Body of pancreas (tissue), 4 donors: ENCODE results near the gene HOXB13. TPM values are rescaled to one million over a fixed set of nuclear protein-coding genes. Genes with fewer than 3 reads are reported as not detected.

Experiments used
- ATAC-seq: fragments of 150-250 bp; one replicate; pipeline ENCODE4 v1.9.1; 2016
- DNase-seq, 4 donors: peaks; one replicate each; pipeline ENCODE4 v3.0.0-alpha.2; 2019
- H3K27ac ChIP-seq, 4 donors: fragments of 200-600 bp; sonication (generic); 1 replicate in 3 of 4; 2 replicates in 1 of 4; pipeline versions ENCODE4 v1.5.1 to v1.6.1; 2016 to 2019; ENCODE audit warnings: mild to moderate bottlenecking in 1 of 4, mixed read lengths in 1 of 4, moderate library complexity in 1 of 4
- H3K27me3 ChIP-seq, 2 donors: fragments of 200-600 bp; sonication (generic); one replicate each; pipeline ENCODE4 v1.6.0; 2016; ENCODE audit warnings: mild to moderate bottlenecking in 1 of 2
- H3K36me3 ChIP-seq, 2 donors: fragments of 200-600 bp; sonication (generic); replicated peaks in 1 of 2; 2 replicates each; pipeline ENCODE4 v1.5.1; 2016; ENCODE audit warnings: low read depth in 2 of 2; ENCODE audit not compliant: insufficient read depth in 1 of 2
- H3K4me1 ChIP-seq: fragments of 200-600 bp; sonication (generic); one replicate; pipeline ENCODE4 v1.6.0; 2016
- H3K4me3 ChIP-seq, 2 donors: fragments of 200-600 bp; sonication (generic); 1 replicate in 1 of 2; 2 replicates in 1 of 2; pipeline ENCODE4 v1.5.1; 2016 to 2019
- H3K9me3 ChIP-seq, 3 donors: fragments of 200-600 bp; sonication (generic); 1 replicate in 2 of 3; 2 replicates in 1 of 3; pipeline ENCODE4 v1.5.1; 2016
- CTCF ChIP-seq, 7 experiments: fragments of 450-650 bp in 4 of 7; fragments of 200-600 bp in 3 of 7; sonication (generic) in 3 of 7; IDR thresholded peaks; one replicate each; pipeline ENCODE4 v1.5.1; 2016 to 2019; ENCODE audit warnings: antibody characterized with exemption in 7 of 7
- POLR2A ChIP-seq, 3 donors: fragments of 450-650 bp; IDR thresholded peaks; one replicate each; pipeline ENCODE4 v1.6.1; 2016; ENCODE audit warnings: antibody characterized with exemption in 3 of 3, mild to moderate bottlenecking in 2 of 3
- WGBS, 2 donors: methylation state at CpG; one replicate each; pipeline ENCODE4 v1.1.5; 2017; 5-methylcytosine and 5-hydroxymethylcytosine counted together
- intact Hi-C: fragments of 100-400 bp; cut with DNase I; formaldehyde crosslinking; loops from one replicate; pipeline ENCODE4 v1.15.1; 2023
- total RNA-seq, 2 donors: library from RNA; depleted of rRNA; stranded (reverse); fragments of >200 nt; gene quantifications; one replicate each; pipeline ENCODE4 v1.1.0, GENCODE V29; 2016

HOXB13 gene
- total RNA-seq, 2 donors from 2014 or later = not detected

- no peak overlapping the region for H3K4me3 ChIP-seq
- H3K27me3 ChIP-seq = peaks cover 10 to 62% of the 10 kb centered on the region in 2 donors
- no peak overlapping the region for H3K27ac ChIP-seq
- H3K9me3 ChIP-seq = peaks cover 0 to 10% (median 0%) of the 10 kb centered on the region in 3 donors
- intact Hi-C loops = loop anchor here (10.0 kb wide), 1 partner anchor 165 kb away; no protein-coding TSS in a partner anchor
- WGBS, 2 donors = 6 to 10% methylated on average over 9 to 37 of the region's 37 CpGs
- ATAC-seq (no peak), DNase-seq (no peak)
- no peak for TF ChIP-seq CTCF (IDR thresholded peaks at IDR 0.05)
- TF ChIP-seq POLR2A (IDR thresholded peaks at IDR 0.05) = no peak
- H3K36me3 ChIP-seq = no peaks in the 10 kb centered on the region
- peaks cover 5% of the 10 kb centered on the region for H3K4me1 ChIP-seq
These were observed 8.8 kb downstream of the HOXB13 start for GRCh38 chr17:48719642-48720265.

- ATAC-seq = no peak
- WGBS, 2 donors = 5 to 15% methylated on average over 35 to 80 of the region's 80 CpGs
- H3K4me1 ChIP-seq = no peaks in the 10 kb centered on the region
- intact Hi-C loops = no loop called here
- peaks cover 10 to 56% of the 10 kb centered on the region in 2 donors for H3K27me3 ChIP-seq
- no peak overlapping the region for H3K4me3 ChIP-seq
- TF ChIP-seq POLR2A (IDR thresholded peaks at IDR 0.05) (no peak), CTCF (IDR thresholded peaks at IDR 0.05) (no peak)
- no peaks in the 10 kb centered on the region for H3K36me3 ChIP-seq
- no peak for DNase-seq
- H3K27ac ChIP-seq = no peak overlapping the region
- H3K9me3 ChIP-seq = peaks cover 0 to 10% (median 0%) of the 10 kb centered on the region in 3 donors
These were observed 9.5 kb downstream of the HOXB13 start for GRCh38 chr17:48718761-48719641.

GRCh38 chr17:48718227-48718760, 10.3 kb downstream of the HOXB13 start:
- Histone ChIP-seq H3K27me3 (peaks cover 10 to 49% of the 10 kb centered on the region in 2 donors), H3K4me1 (no peaks in the 10 kb centered on the region)
- 13 to 19% methylated on average over 19 to 24 of the region's 24 CpGs for WGBS, 2 donors

More at GRCh38 chr17:48718227-48718760, 10.3 kb downstream of the HOXB13 start:
- no peak for DNase-seq
- TF ChIP-seq CTCF (IDR thresholded peaks at IDR 0.05) = no peak
- TF ChIP-seq POLR2A (IDR thresholded peaks at IDR 0.05) = no peak
- Histone ChIP-seq H3K36me3 (no peaks in the 10 kb centered on the region), H3K9me3 (peaks cover 0 to 10% (median 0%) of the 10 kb centered on the region in 3 donors), H3K4me3 (no peak overlapping the region), H3K27ac (no peak overlapping the region)
- ATAC-seq = no peak
- intact Hi-C loops = no loop called here
